Astrocyte (in vitro differentiated cells and primary cell): Measurements from ENCODE around the gene AP3B1. TPM values are rescaled to one million over a fixed set of nuclear protein-coding genes. Genes with fewer than 3 reads are reported as not detected.

Source experiments
- DNase-seq: peaks from one replicate; pipeline ENCODE4 v3.0.0-alpha.2; 2010; ENCODE audit warnings: low read depth
- FAIRE-seq: peaks from 2 replicates; lab custom pipeline; 2011; peaks lifted over from hg19 to GRCh38; lab: Jason Lieb, UNC
- H2AFZ ChIP-seq: 2 replicates; pipeline ENCODE4 v1.6.0; 2012; ENCODE audit warnings: low read depth, low read length, inconsistent platforms
- H3K27ac ChIP-seq: 2 replicates; pipeline ENCODE4 v1.5.1; 2011; ENCODE audit warnings: low read depth, low read length, inconsistent platforms
- H3K27me3 ChIP-seq: 2 replicates; pipeline ENCODE4 v1.6.0; 2011; ENCODE audit warnings: low read length, inconsistent platforms; ENCODE audit not compliant: insufficient read depth
- H3K36me3 ChIP-seq: 2 replicates; pipeline ENCODE4 v1.5.1; 2011; ENCODE audit warnings: low read length, inconsistent platforms; ENCODE audit not compliant: insufficient read depth
- H3K4me1 ChIP-seq: 2 replicates; pipeline ENCODE4 v1.5.1; 2011; ENCODE audit warnings: low read length, inconsistent platforms; ENCODE audit not compliant: insufficient read depth
- H3K4me2 ChIP-seq: 2 replicates; pipeline ENCODE4 v1.6.0; 2012; ENCODE audit warnings: low read length, inconsistent platforms
- H3K4me3 ChIP-seq: 2 replicates; pipeline ENCODE4 v1.5.1; 2011; ENCODE audit warnings: low read depth, mild to moderate bottlenecking, low read length, inconsistent platforms; ENCODE audit not compliant: insufficient read depth
- H3K79me2 ChIP-seq: 2 replicates; pipeline ENCODE4 v1.6.0; 2012; ENCODE audit warnings: mild to moderate bottlenecking, low read length, inconsistent platforms; ENCODE audit not compliant: insufficient read depth
- H3K9ac ChIP-seq: 2 replicates; pipeline ENCODE4 v1.6.0; 2012; ENCODE audit warnings: mild to moderate bottlenecking, low read length, inconsistent platforms
- H3K9me3 ChIP-seq: 2 replicates; pipeline ENCODE4 v1.5.1; 2012; ENCODE audit warnings: low read depth, mild to moderate bottlenecking, low read length, inconsistent platforms; ENCODE audit not compliant: insufficient read depth
- H4K20me1 ChIP-seq: 2 replicates; pipeline ENCODE4 v1.6.0; 2012; ENCODE audit warnings: low read length, inconsistent platforms; ENCODE audit not compliant: insufficient read depth
- H3K27ac Mint-ChIP-seq: one replicate; pipeline ENCODE4 v1.8.0; 2021; ENCODE audit warnings: mild to moderate bottlenecking, mixed read lengths; ENCODE audit not compliant: unreplicated experiment
- H3K27me3 Mint-ChIP-seq: one replicate; pipeline ENCODE4 v1.8.0; 2021; ENCODE audit warnings: low read depth, mixed read lengths; ENCODE audit not compliant: unreplicated experiment
- H3K36me3 Mint-ChIP-seq: one replicate; pipeline ENCODE4 v1.8.0; 2021; ENCODE audit warnings: low read depth, mixed read lengths; ENCODE audit not compliant: unreplicated experiment
- H3K4me1 Mint-ChIP-seq: one replicate; pipeline ENCODE4 v1.8.0; 2021; ENCODE audit warnings: low read depth, mixed read lengths; ENCODE audit not compliant: unreplicated experiment
- H3K4me3 Mint-ChIP-seq: one replicate; pipeline ENCODE4 v1.8.0; 2021; ENCODE audit warnings: mild to moderate bottlenecking, moderate library complexity, mixed read lengths; ENCODE audit not compliant: unreplicated experiment
- H3K9me3 Mint-ChIP-seq: one replicate; pipeline ENCODE4 v1.8.0; 2021; ENCODE audit warnings: mild to moderate bottlenecking, mixed read lengths; ENCODE audit not compliant: unreplicated experiment
- CTCF ChIP-seq: IDR thresholded peaks from 2 replicates; pipeline ENCODE4 v1.5.1; 2011; ENCODE audit warnings: low read depth, mild to moderate bottlenecking, inconsistent platforms, low read length, moderate library complexity; ENCODE audit not compliant: insufficient read depth
- EZH2 ChIP-seq: IDR thresholded peaks from 2 replicates; pipeline ENCODE4 v1.6.1; 2012; ENCODE audit warnings: mild to moderate bottlenecking, low read length, inconsistent platforms; ENCODE audit not compliant: insufficient read depth
- total RNA-seq: library from RNA; stranded (reverse); gene quantifications from 2 replicates; pipeline ENCODE4 v1.2.1, GENCODE V29; 2021

The AP3B1 gene
- total RNA-seq, 1 donor from 2014 or later = 64.8 TPM

GRCh38 chr5:78116167-78116566 lies 178.3 kb downstream of the AP3B1 start:
- H3K4me2 ChIP-seq = no peak overlapping the region
- H3K4me1 ChIP-seq = no peaks in the 10 kb centered on the region
- Mint-ChIP-seq H3K27me3 (no peaks in the 10 kb centered on the region), H3K4me3 (no peak overlapping the region), H3K4me1 (no peaks in the 10 kb centered on the region), H3K9me3 (peaks cover 9% of the 10 kb centered on the region), H3K27ac (no peak overlapping the region), H3K36me3 (peaks cover 17% of the 10 kb centered on the region)
- no peaks in the 10 kb centered on the region for H3K9me3 ChIP-seq
- no peaks in the 10 kb centered on the region for H3K27me3 ChIP-seq
- no peaks in the 10 kb centered on the region for H3K79me2 ChIP-seq
- FAIRE-seq = no peak
- no peak overlapping the region for H2AFZ ChIP-seq
- peaks cover 5% of the 10 kb centered on the region for H4K20me1 ChIP-seq
- H3K9ac ChIP-seq = no peak overlapping the region
- H3K27ac ChIP-seq = no peak overlapping the region
- DNase-seq = no peak
- no peak for TF ChIP-seq EZH2
- TF ChIP-seq CTCF = no peak
- H3K36me3 ChIP-seq = peaks cover 2% of the 10 kb centered on the region
- H3K4me3 ChIP-seq = no peak overlapping the region

DNA sequence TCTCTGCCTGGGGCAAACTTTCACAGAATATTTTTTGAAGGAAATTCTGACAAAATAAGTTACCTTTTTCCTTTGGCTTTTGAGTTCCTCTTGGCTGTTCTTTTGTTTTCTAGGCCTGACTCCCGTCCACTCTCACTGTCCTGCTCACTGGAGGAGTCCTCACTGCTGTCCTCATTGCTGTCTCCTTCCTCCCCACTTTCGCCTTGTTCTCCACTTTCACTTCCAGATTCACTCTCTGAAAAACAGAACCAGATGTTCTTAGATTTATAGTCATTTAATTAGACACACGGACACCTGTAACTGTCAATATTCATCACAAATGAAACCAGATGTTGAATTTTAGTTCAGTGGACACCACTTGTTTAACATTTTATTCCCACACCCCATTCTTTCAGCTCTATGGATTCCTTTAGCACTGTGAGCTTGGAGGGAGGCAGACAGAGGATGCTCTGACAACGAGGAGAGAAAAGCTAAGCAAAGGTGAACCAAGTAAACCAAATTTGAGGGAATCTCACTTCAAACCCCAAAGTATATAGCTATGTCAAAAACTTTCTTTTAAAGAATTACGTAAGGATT lies 180.7 kb downstream of the AP3B1 start:
- H3K27ac ChIP-seq = no peak overlapping the region
- Mint-ChIP-seq H3K27me3 (no peaks in the 10 kb centered on the region), H3K4me3 (no peak overlapping the region), H3K9me3 (peaks cover 4% of the 10 kb centered on the region), H3K4me1 (no peaks in the 10 kb centered on the region), H3K27ac (no peak overlapping the region), H3K36me3 (peaks cover 8% of the 10 kb centered on the region)
- peaks cover 5% of the 10 kb centered on the region for H4K20me1 ChIP-seq
- no peaks in the 10 kb centered on the region for H3K9me3 ChIP-seq
- no peaks in the 10 kb centered on the region for H3K79me2 ChIP-seq
- FAIRE-seq (no peak), DNase-seq (no peak)
- no peak for TF ChIP-seq CTCF
- no peak for TF ChIP-seq EZH2
- H3K9ac ChIP-seq = no peak overlapping the region
- no peaks in the 10 kb centered on the region for H3K4me1 ChIP-seq
- no peak overlapping the region for H3K4me3 ChIP-seq
- H3K36me3 ChIP-seq = peaks cover 2% of the 10 kb centered on the region
- no peaks in the 10 kb centered on the region for H3K27me3 ChIP-seq
- no peak overlapping the region for H2AFZ ChIP-seq
- H3K4me2 ChIP-seq = no peak overlapping the region

DNA sequence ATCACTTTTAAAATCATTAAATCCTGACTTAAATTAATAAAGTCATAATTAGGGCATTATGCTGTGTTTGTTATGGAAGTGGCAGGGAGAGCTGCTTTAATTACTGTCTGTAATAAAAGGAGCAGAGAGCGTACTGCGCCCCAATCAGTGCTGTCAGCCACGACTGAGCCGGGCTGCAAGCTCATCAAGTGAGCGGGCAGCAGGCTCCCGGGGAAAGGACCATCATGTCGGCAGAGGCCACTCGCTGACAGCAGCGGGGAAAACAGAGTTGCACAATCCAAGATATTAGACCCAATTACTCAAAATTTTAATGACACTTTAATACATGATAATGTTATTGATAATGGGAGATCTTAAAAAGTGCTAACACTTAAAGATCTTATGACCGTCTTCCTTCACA lies 181.6 kb downstream of the AP3B1 start:
- DNase-seq (no peak), FAIRE-seq (no peak)
- no peak overlapping the region for H3K4me3 ChIP-seq
- H3K36me3 ChIP-seq = peaks cover 2% of the 10 kb centered on the region
- Mint-ChIP-seq H3K36me3 (peaks cover under 1% of the 10 kb centered on the region), H3K4me1 (no peaks in the 10 kb centered on the region), H3K27ac (no peak overlapping the region), H3K27me3 (no peaks in the 10 kb centered on the region), H3K4me3 (no peak overlapping the region), H3K9me3 (no peaks in the 10 kb centered on the region)
- no peak overlapping the region for H2AFZ ChIP-seq
- TF ChIP-seq CTCF = no peak
- TF ChIP-seq EZH2 = no peak
- peaks cover 5% of the 10 kb centered on the region for H4K20me1 ChIP-seq
- no peak overlapping the region for H3K9ac ChIP-seq
- H3K4me2 ChIP-seq = no peak overlapping the region
- H3K27me3 ChIP-seq = no peaks in the 10 kb centered on the region
- no peak overlapping the region for H3K27ac ChIP-seq
- H3K4me1 ChIP-seq = no peaks in the 10 kb centered on the region
- no peaks in the 10 kb centered on the region for H3K79me2 ChIP-seq
- H3K9me3 ChIP-seq = no peaks in the 10 kb centered on the region
